HEK293 (cell line): ENCODE measurements around the gene MYBBP1A.

ENCODE experiments used
- CTCF ChIA-PET: fragments of 350-600 bp; formaldehyde crosslinking; extraction: SDS; loops from one replicate; lab custom pipeline; 2021; ENCODE audit warnings: antibody characterized with exemption; lab: Yijun Ruan, JAX
- POLR2A ChIA-PET: fragments of 300-600 bp; formaldehyde crosslinking; extraction: SDS; loops from one replicate; lab custom pipeline; 2020; ENCODE audit warnings: antibody characterized with exemption, inconsistent platforms; lab: Yijun Ruan, JAX
- H3K27ac ChIP-seq: fragments of 200-500 bp; sonication (Bioruptor generic); 2 replicates; pipeline ENCODE4 v1.5.1; 2014; ENCODE audit warnings: low read depth, low read length, control low read depth, inconsistent platforms; ENCODE audit errors: extremely low read depth
- H3K36me3 ChIP-seq, 2 experiments: fragments of 200-500 bp in 1 of 2; sonication (Bioruptor generic) in 1 of 2; 1 replicate in 1 of 2; 2 replicates in 1 of 2; pipeline ENCODE4 v1.5.1; 2014 to 2017; ENCODE audit warnings: inconsistent platforms in 2 of 2, low read length in 2 of 2; ENCODE audit not compliant: control insufficient read depth in 2 of 2, insufficient read depth in 1 of 2
- H3K4me1 ChIP-seq: fragments of 200-500 bp; sonication (Bioruptor generic); 2 replicates; pipeline ENCODE4 v1.5.1; 2014; ENCODE audit warnings: mild to moderate bottlenecking, low read length, inconsistent platforms; ENCODE audit not compliant: control insufficient read depth, insufficient read depth
- H3K4me3 ChIP-seq: 2 replicates; pipeline ENCODE4 v1.5.1; 2011; ENCODE audit warnings: low read depth, mild to moderate bottlenecking, control low read depth, low read length, moderate library complexity
- H3K9me3 ChIP-seq: fragments of 200-500 bp; sonication (Bioruptor generic); 2 replicates; pipeline ENCODE4 v1.5.1; 2014; ENCODE audit warnings: low read depth, low read length, inconsistent platforms; ENCODE audit not compliant: control insufficient read depth, insufficient read depth
- BCL11A ChIP-seq: fragments of 450-650 bp; formaldehyde crosslinking; IDR thresholded peaks from 2 replicates; pipeline ENCODE4 v1.5.1; 2016; ENCODE audit warnings: low read depth, missing biosample characterization, missing genetic modification characterization
- FEZF1 ChIP-seq: fragments of 450-650 bp; formaldehyde crosslinking; IDR thresholded peaks from 2 replicates; pipeline ENCODE4 v1.5.1; 2016; ENCODE audit warnings: missing biosample characterization, missing genetic modification characterization
- GFI1B ChIP-seq: fragments of 450-650 bp; formaldehyde crosslinking; IDR thresholded peaks from 2 replicates; pipeline ENCODE4 v1.5.1; 2016; ENCODE audit warnings: missing biosample characterization, missing genetic modification characterization
- HOXD13 ChIP-seq: sonication (generic); formaldehyde crosslinking; IDR thresholded peaks from 2 replicates; pipeline ENCODE4 v1.8.0; 2022; ENCODE audit warnings: missing genetic modification reagents, borderline replicate concordance
- KLF16 ChIP-seq: fragments of 450-650 bp; formaldehyde crosslinking; IDR thresholded peaks from 2 replicates; pipeline ENCODE4 v1.5.1; 2017; ENCODE audit warnings: missing biosample characterization, missing genetic modification characterization
- SP2 ChIP-seq: fragments of 450-650 bp; formaldehyde crosslinking; IDR thresholded peaks from 2 replicates; pipeline ENCODE4 v1.5.1; 2016; ENCODE audit warnings: missing biosample characterization, missing genetic modification characterization
- ZFP37 ChIP-seq: fragments of 450-650 bp; formaldehyde crosslinking; IDR thresholded peaks from 2 replicates; pipeline ENCODE4 v1.5.1; 2016; ENCODE audit warnings: missing biosample characterization, missing genetic modification characterization
- ZNF174 ChIP-seq: fragments of 450-650 bp; formaldehyde crosslinking; IDR thresholded peaks from 2 replicates; pipeline ENCODE4 v1.5.0; 2017; ENCODE audit warnings: missing biosample characterization, mild to moderate bottlenecking, missing genetic modification characterization
- ZNF274 ChIP-seq, 2 experiments: fragments of 200-500 bp in 1 of 2; fragments of 450-650 bp in 1 of 2; sonication (Bioruptor generic) in 1 of 2; formaldehyde crosslinking in 1 of 2; IDR thresholded peaks; 2 replicates each; pipeline versions ENCODE4 v1.5.1 to v1.6.1; 2014 to 2016; ENCODE audit warnings: borderline replicate concordance in 1 of 2, inconsistent platforms in 1 of 2, low read length in 1 of 2, missing biosample characterization in 1 of 2, missing genetic modification characterization in 1 of 2
- ZNF302 ChIP-seq: fragments of 450-650 bp; formaldehyde crosslinking; IDR thresholded peaks from 2 replicates; pipeline ENCODE4 v1.5.1; 2016; ENCODE audit warnings: missing biosample characterization, missing genetic modification characterization, low read depth
- ZNF341 ChIP-seq: fragments of 450-650 bp; formaldehyde crosslinking; IDR thresholded peaks from 2 replicates; pipeline ENCODE4; 2016; ENCODE audit warnings: low read depth, missing biosample characterization, missing genetic modification characterization
- ZNF404 ChIP-seq: fragments of 450-650 bp; formaldehyde crosslinking; IDR thresholded peaks from 2 replicates; pipeline ENCODE4 v1.5.1; 2017; ENCODE audit warnings: missing biosample characterization, missing genetic modification characterization
- ZNF433 ChIP-seq: fragments of 450-650 bp; formaldehyde crosslinking; IDR thresholded peaks from 2 replicates; pipeline ENCODE4 v1.5.1; 2016; ENCODE audit warnings: missing biosample characterization, missing genetic modification characterization, low read depth
- ZNF544 ChIP-seq: fragments of 450-650 bp; formaldehyde crosslinking; IDR thresholded peaks from 2 replicates; pipeline ENCODE4 v1.5.0; 2017; ENCODE audit warnings: missing biosample characterization, missing genetic modification characterization
- ZNF623 ChIP-seq: fragments of 450-650 bp; formaldehyde crosslinking; IDR thresholded peaks from 2 replicates; pipeline ENCODE4 v1.5.1; 2016; ENCODE audit warnings: missing biosample characterization, missing genetic modification characterization
- ZNF76 ChIP-seq: fragments of 450-650 bp; formaldehyde crosslinking; IDR thresholded peaks from 2 replicates; pipeline ENCODE4; 2016; ENCODE audit warnings: low read depth, missing biosample characterization, missing genetic modification characterization, borderline replicate concordance
- ZNF791 ChIP-seq: fragments of 450-650 bp; formaldehyde crosslinking; IDR thresholded peaks from 2 replicates; pipeline ENCODE4 v1.5.1; 2016; ENCODE audit warnings: missing biosample characterization, missing genetic modification characterization
- TF ChIP-seq, protein P1 (sequence below): fragments of 450-650 bp; formaldehyde crosslinking; IDR thresholded peaks from 2 replicates; pipeline ENCODE4 v1.5.1; 2016; ENCODE audit warnings: missing biosample characterization, missing genetic modification characterization
- TF ChIP-seq, protein P2 (sequence below): fragments of 450-650 bp; formaldehyde crosslinking; IDR thresholded peaks from 2 replicates; pipeline ENCODE4 v1.5.1; 2017; ENCODE audit warnings: missing biosample characterization, missing genetic modification characterization
- TF ChIP-seq, protein P3 (sequence below): fragments of 450-650 bp; formaldehyde crosslinking; IDR thresholded peaks from 2 replicates; pipeline ENCODE4 v1.5.1; 2016; ENCODE audit warnings: missing biosample characterization, missing genetic modification characterization, low read depth
- TF ChIP-seq, protein P4 (sequence below): fragments of 450-650 bp; formaldehyde crosslinking; IDR thresholded peaks from 2 replicates; pipeline ENCODE4 v1.5.1; 2016; ENCODE audit warnings: missing biosample characterization, missing genetic modification characterization
- TF ChIP-seq, protein P5 (sequence below): fragments of 450-650 bp; formaldehyde crosslinking; IDR thresholded peaks from 2 replicates; pipeline ENCODE4 v1.5.1; 2016; ENCODE audit warnings: missing biosample characterization, missing genetic modification characterization

The MYBBP1A gene

DNA sequence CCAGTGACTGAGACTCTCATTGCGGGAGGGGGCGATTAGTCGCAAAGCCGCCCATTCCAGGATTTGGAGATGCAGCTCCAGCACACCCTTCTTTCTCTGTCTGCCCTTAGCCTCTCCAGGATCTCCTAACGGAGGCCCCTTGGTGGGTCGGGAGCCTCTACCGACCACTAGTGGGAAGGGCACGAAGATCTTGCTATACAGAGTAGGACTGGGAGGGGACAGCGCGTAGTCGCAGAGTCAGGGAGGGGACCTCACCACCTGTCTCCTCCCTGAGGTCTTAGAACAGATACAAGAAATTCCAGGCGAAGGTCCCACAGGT is 28.6 kb upstream of the MYBBP1A start:
- POLR2A ChIA-PET: interaction anchor here (0.6 to 1.4 kb wide), 3 partner anchors 16 to 27 kb away, joined by 3 to 12 read pairs (median 3); no protein-coding TSS in a partner anchor
- CTCF ChIA-PET: interaction anchor here (0.6 to 1.8 kb wide), 16 partner anchors 14 to 538 kb away, joined by 3 to 24 read pairs (median 4); no protein-coding TSS in a partner anchor
- Histone ChIP-seq H3K36me3 (no peaks in the 10 kb centered on the region), H3K27ac (peak overlapping the region; percentile 20; the same call in 1 of the 2 replicates), H3K4me3 (peak overlapping the region; percentile 39), H3K4me1 (peaks cover 2% of the 10 kb centered on the region; the same call in 1 of the 2 replicates), H3K9me3 (no peaks in the 10 kb centered on the region)
- TF ChIP-seq, protein P1, sequence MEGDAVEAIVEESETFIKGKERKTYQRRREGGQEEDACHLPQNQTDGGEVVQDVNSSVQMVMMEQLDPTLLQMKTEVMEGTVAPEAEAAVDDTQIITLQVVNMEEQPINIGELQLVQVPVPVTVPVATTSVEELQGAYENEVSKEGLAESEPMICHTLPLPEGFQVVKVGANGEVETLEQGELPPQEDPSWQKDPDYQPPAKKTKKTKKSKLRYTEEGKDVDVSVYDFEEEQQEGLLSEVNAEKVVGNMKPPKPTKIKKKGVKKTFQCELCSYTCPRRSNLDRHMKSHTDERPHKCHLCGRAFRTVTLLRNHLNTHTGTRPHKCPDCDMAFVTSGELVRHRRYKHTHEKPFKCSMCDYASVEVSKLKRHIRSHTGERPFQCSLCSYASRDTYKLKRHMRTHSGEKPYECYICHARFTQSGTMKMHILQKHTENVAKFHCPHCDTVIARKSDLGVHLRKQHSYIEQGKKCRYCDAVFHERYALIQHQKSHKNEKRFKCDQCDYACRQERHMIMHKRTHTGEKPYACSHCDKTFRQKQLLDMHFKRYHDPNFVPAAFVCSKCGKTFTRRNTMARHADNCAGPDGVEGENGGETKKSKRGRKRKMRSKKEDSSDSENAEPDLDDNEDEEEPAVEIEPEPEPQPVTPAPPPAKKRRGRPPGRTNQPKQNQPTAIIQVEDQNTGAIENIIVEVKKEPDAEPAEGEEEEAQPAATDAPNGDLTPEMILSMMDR (tag by site-specific recombination): peak; percentile 70; the same call in 1 of the 2 replicates
- TF ChIP-seq, protein P2, sequence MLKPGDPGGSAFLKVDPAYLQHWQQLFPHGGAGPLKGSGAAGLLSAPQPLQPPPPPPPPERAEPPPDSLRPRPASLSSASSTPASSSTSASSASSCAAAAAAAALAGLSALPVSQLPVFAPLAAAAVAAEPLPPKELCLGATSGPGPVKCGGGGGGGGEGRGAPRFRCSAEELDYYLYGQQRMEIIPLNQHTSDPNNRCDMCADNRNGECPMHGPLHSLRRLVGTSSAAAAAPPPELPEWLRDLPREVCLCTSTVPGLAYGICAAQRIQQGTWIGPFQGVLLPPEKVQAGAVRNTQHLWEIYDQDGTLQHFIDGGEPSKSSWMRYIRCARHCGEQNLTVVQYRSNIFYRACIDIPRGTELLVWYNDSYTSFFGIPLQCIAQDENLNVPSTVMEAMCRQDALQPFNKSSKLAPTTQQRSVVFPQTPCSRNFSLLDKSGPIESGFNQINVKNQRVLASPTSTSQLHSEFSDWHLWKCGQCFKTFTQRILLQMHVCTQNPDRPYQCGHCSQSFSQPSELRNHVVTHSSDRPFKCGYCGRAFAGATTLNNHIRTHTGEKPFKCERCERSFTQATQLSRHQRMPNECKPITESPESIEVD: no peak
- TF ChIP-seq ZNF76 (tag by site-specific recombination): no peak

DNA sequence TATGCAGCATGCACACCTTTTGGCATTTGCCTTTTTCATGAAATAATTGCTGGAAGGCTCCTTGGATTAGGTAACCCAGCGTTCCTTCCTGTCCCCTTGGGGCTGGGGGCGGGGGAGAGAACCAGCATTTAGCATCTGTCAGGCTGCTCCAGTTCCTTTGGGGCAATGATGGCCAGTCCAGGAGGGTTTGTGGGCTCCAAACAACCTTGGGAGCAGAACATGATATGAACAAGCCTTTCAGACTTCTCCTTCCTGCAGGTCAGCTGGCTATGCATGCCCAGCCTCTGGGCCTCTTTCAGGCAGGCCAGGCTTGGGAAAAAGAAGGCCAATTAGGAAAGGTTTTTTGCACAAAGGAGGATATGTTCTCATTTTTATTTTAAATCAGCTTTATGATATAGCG is 28.0 kb upstream of the MYBBP1A start:
- TF ChIP-seq ZNF433 (tag by site-specific recombination): no peak
- no peak for TF ChIP-seq SP2 (tag by site-specific recombination)
- TF ChIP-seq, protein P3, sequence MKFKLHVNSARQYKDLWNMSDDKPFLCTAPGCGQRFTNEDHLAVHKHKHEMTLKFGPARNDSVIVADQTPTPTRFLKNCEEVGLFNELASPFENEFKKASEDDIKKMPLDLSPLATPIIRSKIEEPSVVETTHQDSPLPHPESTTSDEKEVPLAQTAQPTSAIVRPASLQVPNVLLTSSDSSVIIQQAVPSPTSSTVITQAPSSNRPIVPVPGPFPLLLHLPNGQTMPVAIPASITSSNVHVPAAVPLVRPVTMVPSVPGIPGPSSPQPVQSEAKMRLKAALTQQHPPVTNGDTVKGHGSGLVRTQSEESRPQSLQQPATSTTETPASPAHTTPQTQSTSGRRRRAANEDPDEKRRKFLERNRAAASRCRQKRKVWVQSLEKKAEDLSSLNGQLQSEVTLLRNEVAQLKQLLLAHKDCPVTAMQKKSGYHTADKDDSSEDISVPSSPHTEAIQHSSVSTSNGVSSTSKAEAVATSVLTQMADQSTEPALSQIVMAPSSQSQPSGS: no peak
- no peak for TF ChIP-seq ZNF544 (tag by site-specific recombination)
- TF ChIP-seq ZFP37 (tag by site-specific recombination): no peak
- TF ChIP-seq ZNF341: no peak
- TF ChIP-seq, protein P4, sequence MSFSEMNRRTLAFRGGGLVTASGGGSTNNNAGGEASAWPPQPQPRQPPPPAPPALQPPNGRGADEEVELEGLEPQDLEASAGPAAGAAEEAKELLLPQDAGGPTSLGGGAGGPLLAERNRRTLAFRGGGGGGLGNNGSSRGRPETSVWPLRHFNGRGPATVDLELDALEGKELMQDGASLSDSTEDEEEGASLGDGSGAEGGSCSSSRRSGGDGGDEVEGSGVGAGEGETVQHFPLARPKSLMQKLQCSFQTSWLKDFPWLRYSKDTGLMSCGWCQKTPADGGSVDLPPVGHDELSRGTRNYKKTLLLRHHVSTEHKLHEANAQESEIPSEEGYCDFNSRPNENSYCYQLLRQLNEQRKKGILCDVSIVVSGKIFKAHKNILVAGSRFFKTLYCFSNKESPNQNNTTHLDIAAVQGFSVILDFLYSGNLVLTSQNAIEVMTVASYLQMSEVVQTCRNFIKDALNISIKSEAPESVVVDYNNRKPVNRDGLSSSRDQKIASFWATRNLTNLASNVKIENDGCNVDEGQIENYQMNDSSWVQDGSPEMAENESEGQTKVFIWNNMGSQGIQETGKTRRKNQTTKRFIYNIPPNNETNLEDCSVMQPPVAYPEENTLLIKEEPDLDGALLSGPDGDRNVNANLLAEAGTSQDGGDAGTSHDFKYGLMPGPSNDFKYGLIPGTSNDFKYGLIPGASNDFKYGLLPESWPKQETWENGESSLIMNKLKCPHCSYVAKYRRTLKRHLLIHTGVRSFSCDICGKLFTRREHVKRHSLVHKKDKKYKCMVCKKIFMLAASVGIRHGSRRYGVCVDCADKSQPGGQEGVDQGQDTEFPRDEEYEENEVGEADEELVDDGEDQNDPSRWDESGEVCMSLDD (tag by site-specific recombination): no peak
- no peak for TF ChIP-seq GFI1B (tag by site-specific recombination)
- no peak for TF ChIP-seq FEZF1
- TF ChIP-seq, all 188 proteins: peak for 0
- CTCF ChIA-PET: interaction anchor here (0.6 to 1.8 kb wide), 10 partner anchors 14 to 537 kb away, joined by 3 to 24 read pairs (median 4); no protein-coding TSS in a partner anchor
- POLR2A ChIA-PET: interaction anchor here (0.6 kb wide), 1 partner anchor 19 kb away, joined by 3 read pairs; no protein-coding TSS in a partner anchor
- Histone ChIP-seq H3K4me3 (no peak overlapping the region), H3K27ac (no peak overlapping the region), H3K4me1 (peaks cover 2% of the 10 kb centered on the region; the same call in 1 of the 2 replicates), H3K9me3 (no peaks in the 10 kb centered on the region), H3K36me3 (no peaks in the 10 kb centered on the region)

DNA sequence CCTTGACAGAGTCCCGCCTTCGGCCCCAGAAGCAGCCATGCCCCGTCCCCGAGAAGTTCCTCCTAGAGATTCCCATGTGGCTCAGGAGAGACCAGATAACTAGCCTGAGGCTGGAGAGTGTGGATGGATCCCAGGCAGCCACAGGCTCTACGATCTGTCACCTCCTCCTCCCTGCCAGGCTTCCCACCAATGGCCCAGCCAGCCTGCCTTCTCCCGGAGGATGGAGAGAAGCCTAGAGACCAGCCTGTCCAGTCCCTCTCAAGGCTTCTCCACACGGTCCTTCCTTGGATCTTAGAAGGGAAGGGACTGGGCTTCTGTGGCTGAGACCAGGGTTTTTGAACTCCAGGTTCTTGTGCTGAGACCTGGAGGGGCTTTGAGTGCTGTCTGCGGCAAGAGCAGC is 27.5 kb upstream of the MYBBP1A start:
- Histone ChIP-seq H3K4me1 (peaks cover 2% of the 10 kb centered on the region; the same call in 1 of the 2 replicates), H3K36me3 (no peaks in the 10 kb centered on the region), H3K27ac (no peak overlapping the region), H3K9me3 (no peaks in the 10 kb centered on the region), H3K4me3 (no peak overlapping the region)
- POLR2A ChIA-PET: no interaction called here
- CTCF ChIA-PET: interaction anchor here (1.0 to 1.3 kb wide), 4 partner anchors 16 to 44 kb away, joined by 4 to 6 read pairs (median 5); no protein-coding TSS in a partner anchor
- TF ChIP-seq KLF16 (tag by site-specific recombination): no peak
- no peak for TF ChIP-seq HOXD13 (CRISPR knock-in tag)
- no peak for TF ChIP-seq ZNF274 (IDR thresholded peaks at IDR 0.05; ENCODE audit: low read length)
- TF ChIP-seq ZNF274 (tag by site-specific recombination; IDR thresholded peaks at IDR 0.05; ENCODE audit: borderline replicate concordance): no peak
- TF ChIP-seq ZNF404 (tag by site-specific recombination): no peak
- TF ChIP-seq BCL11A (tag by site-specific recombination): no peak
- no peak for TF ChIP-seq ZNF623 (tag by site-specific recombination)
- TF ChIP-seq, protein P5, sequence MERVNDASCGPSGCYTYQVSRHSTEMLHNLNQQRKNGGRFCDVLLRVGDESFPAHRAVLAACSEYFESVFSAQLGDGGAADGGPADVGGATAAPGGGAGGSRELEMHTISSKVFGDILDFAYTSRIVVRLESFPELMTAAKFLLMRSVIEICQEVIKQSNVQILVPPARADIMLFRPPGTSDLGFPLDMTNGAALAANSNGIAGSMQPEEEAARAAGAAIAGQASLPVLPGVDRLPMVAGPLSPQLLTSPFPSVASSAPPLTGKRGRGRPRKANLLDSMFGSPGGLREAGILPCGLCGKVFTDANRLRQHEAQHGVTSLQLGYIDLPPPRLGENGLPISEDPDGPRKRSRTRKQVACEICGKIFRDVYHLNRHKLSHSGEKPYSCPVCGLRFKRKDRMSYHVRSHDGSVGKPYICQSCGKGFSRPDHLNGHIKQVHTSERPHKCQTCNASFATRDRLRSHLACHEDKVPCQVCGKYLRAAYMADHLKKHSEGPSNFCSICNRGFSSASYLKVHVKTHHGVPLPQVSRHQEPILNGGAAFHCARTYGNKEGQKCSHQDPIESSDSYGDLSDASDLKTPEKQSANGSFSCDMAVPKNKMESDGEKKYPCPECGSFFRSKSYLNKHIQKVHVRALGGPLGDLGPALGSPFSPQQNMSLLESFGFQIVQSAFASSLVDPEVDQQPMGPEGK: no peak
- no peak for TF ChIP-seq ZNF174 (tag by site-specific recombination)
- no peak for TF ChIP-seq ZNF791 (tag by site-specific recombination)
- no peak for TF ChIP-seq ZNF302
